ENCODE results near the gene PSMB4. TPM values are rescaled to one million over a fixed set of nuclear protein-coding genes. Genes with fewer than 3 reads are reported as not detected.

PSMB4 gene
- polyA plus RNA-seq, 3 donors: 69.6 to 316 (median 85.6) TPM

- no peak overlapping the region for H3K4me2 ChIP-seq (replicated peaks; ENCODE audit: extremely low read depth, low read length, poor library complexity, severe bottlenecking)
- H2AFZ ChIP-seq (ENCODE audit: insufficient read depth, low read depth, low read length, poor library complexity, severe bottlenecking): no peak overlapping the region
- H3K27ac ChIP-seq (ENCODE audit: low read depth in 1 of 2, low read length in 2 of 2): no peak overlapping the region
- H3K4me3 ChIP-seq (replicated peaks in 1 of 3; ENCODE audit: low read depth in 2 of 3, low read length in 3 of 3): no peak overlapping the region
- H4K20me1 ChIP-seq (ENCODE audit: insufficient read depth, low read length): no peaks in the 10 kb centered on the region
- H3K27me3 ChIP-seq (ENCODE audit: control insufficient read depth in 2 of 2, insufficient read depth in 2 of 2, low read length in 2 of 2): no peaks in the 10 kb centered on the region
- H3K4me3 Mint-ChIP-seq: no peak overlapping the region
- H3K27me3 Mint-ChIP-seq (ENCODE audit: low read depth in 3 of 3): no peaks in the 10 kb centered on the region
- peaks cover 0 to 2% (median 0%) of the 10 kb centered on the region in 7 donors for H3K9me3 Mint-ChIP-seq
- H3K9ac ChIP-seq (ENCODE audit: insufficient read depth, low read length, poor library complexity, severe bottlenecking): no peak overlapping the region
- no peak for DNase-seq
- H3K36me3 ChIP-seq (replicated peaks in 1 of 2; ENCODE audit: control insufficient read depth in 1 of 2, insufficient read depth in 2 of 2, low read length in 2 of 2): peaks cover 78 to 94% of the 10 kb centered on the region in 2 donors
- intact Hi-C loops (cut with micrococcal nuclease): no loop called here
- TF ChIP-seq CTCF (IDR thresholded peaks at IDR 0.05): no peak
- 83% methylated on average over 1 of the region's 3 CpGs for WGBS (ENCODE audit: insufficient coverage)
- H3K4me1 ChIP-seq (ENCODE audit: control insufficient read depth in 1 of 2, insufficient read depth in 2 of 2, low read length in 2 of 2): no peaks in the 10 kb centered on the region
- peak overlapping the region in 3 of 7 donors; percentile 38 to 67 (median 64) for H3K27ac Mint-ChIP-seq
- H3K79me2 ChIP-seq (ENCODE audit: insufficient read depth, low read length): no peaks in the 10 kb centered on the region
- H3K9me3 ChIP-seq (replicated peaks in 1 of 2; ENCODE audit: control insufficient read depth in 1 of 2, insufficient read depth in 1 of 2, low read length in 2 of 2): no peaks in the 10 kb centered on the region
- H3K4me1 Mint-ChIP-seq: no peaks in the 10 kb centered on the region
- H3K36me3 Mint-ChIP-seq: peaks cover 56 to 92% of the 10 kb centered on the region in 2 donors
Measured at GRCh38 chr1:151418081-151418480, 18.7 kb downstream of the PSMB4 start.

GRCh38 chr1:151419819-151420218 lies 20.4 kb downstream of the PSMB4 start:
- Mint-ChIP-seq H3K4me3 (no peak overlapping the region), H3K9me3 (peaks cover 0 to 2% (median 0%) of the 10 kb centered on the region in 7 donors), H3K36me3 (peaks cover 64 to 92% of the 10 kb centered on the region in 2 donors), H3K4me1 (no peaks in the 10 kb centered on the region), H3K27me3 (ENCODE audit: low read depth in 3 of 3) (peaks cover 0 to 1% (median 0%) of the 10 kb centered on the region in 3 donors), H3K27ac (peak overlapping the region in 1 of 7 donors; percentile 37)
- no peaks in the 10 kb centered on the region for H3K9me3 ChIP-seq (replicated peaks in 1 of 2; ENCODE audit: control insufficient read depth in 1 of 2, insufficient read depth in 1 of 2, low read length in 2 of 2)
- no peak overlapping the region for H3K27ac ChIP-seq (ENCODE audit: low read depth in 1 of 2, low read length in 2 of 2)
- no peak overlapping the region for H3K4me2 ChIP-seq (replicated peaks; ENCODE audit: extremely low read depth, low read length, poor library complexity, severe bottlenecking)
- no peaks in the 10 kb centered on the region for H3K4me1 ChIP-seq (ENCODE audit: control insufficient read depth in 1 of 2, insufficient read depth in 2 of 2, low read length in 2 of 2)
- no peak overlapping the region for H2AFZ ChIP-seq (ENCODE audit: insufficient read depth, low read depth, low read length, poor library complexity, severe bottlenecking)
- H3K79me2 ChIP-seq (ENCODE audit: insufficient read depth, low read length): no peaks in the 10 kb centered on the region
- no peaks in the 10 kb centered on the region for H4K20me1 ChIP-seq (ENCODE audit: insufficient read depth, low read length)
- intact Hi-C loops (cut with micrococcal nuclease): no loop called here
- DNase-seq: no peak
- no peak overlapping the region for H3K4me3 ChIP-seq (replicated peaks in 1 of 3; ENCODE audit: low read depth in 2 of 3, low read length in 3 of 3)
- no peaks in the 10 kb centered on the region for H3K27me3 ChIP-seq (ENCODE audit: control insufficient read depth in 2 of 2, insufficient read depth in 2 of 2, low read length in 2 of 2)
- H3K9ac ChIP-seq (ENCODE audit: insufficient read depth, low read length, poor library complexity, severe bottlenecking): no peak overlapping the region
- 92% methylated on average over 2 of the region's 5 CpGs for WGBS (ENCODE audit: insufficient coverage)
- H3K36me3 ChIP-seq (replicated peaks in 1 of 2; ENCODE audit: control insufficient read depth in 1 of 2, insufficient read depth in 2 of 2, low read length in 2 of 2): peaks cover 81 to 95% of the 10 kb centered on the region in 2 donors
- TF ChIP-seq CTCF (IDR thresholded peaks at IDR 0.05): no peak
